Measurements from ENCODE around the gene SDR39U1.

Gene SDR39U1

GRCh38 chr14:24422261-24422660, 20.3 kb downstream of the SDR39U1 start:
- no peaks in the 10 kb centered on the region for H3K27me3 ChIP-seq (ENCODE audit: insufficient read depth, low read depth, severe bottlenecking)
- H3K9me3 ChIP-seq (ENCODE audit: severe bottlenecking): no peaks in the 10 kb centered on the region
- no peak overlapping the region for H3K4me3 ChIP-seq (ENCODE audit: low read depth, low read length)
- TF ChIP-seq CTCF (IDR thresholded peaks at IDR 0.05; ENCODE audit: low read depth, low read length): no peak
- no peak for DNase-seq
- H3K36me3 ChIP-seq: no peaks in the 10 kb centered on the region
- no peak overlapping the region for H3K27ac ChIP-seq

GRCh38 chr14:24418492-24418873, 24.1 kb downstream of the SDR39U1 start:
- H3K27ac ChIP-seq: no peak overlapping the region
- peaks cover 8% of the 10 kb centered on the region for H3K36me3 ChIP-seq
- no peaks in the 10 kb centered on the region for H3K27me3 ChIP-seq (ENCODE audit: insufficient read depth, low read depth, severe bottlenecking)
- no peaks in the 10 kb centered on the region for H3K9me3 ChIP-seq (ENCODE audit: severe bottlenecking)
- no peak overlapping the region for H3K4me3 ChIP-seq (ENCODE audit: low read depth, low read length)
- no peak for DNase-seq
- TF ChIP-seq CTCF (IDR thresholded peaks at IDR 0.05; ENCODE audit: low read depth, low read length): no peak

GRCh38 chr14:24417832-24418491, 24.6 kb downstream of the SDR39U1 start:
- no peak for TF ChIP-seq CTCF (IDR thresholded peaks at IDR 0.05; ENCODE audit: low read depth, low read length)
- H3K27me3 ChIP-seq (ENCODE audit: insufficient read depth, low read depth, severe bottlenecking): no peaks in the 10 kb centered on the region
- no peaks in the 10 kb centered on the region for H3K9me3 ChIP-seq (ENCODE audit: severe bottlenecking)
- H3K36me3 ChIP-seq: peaks cover 9% of the 10 kb centered on the region
- no peak for DNase-seq
- H3K4me3 ChIP-seq (ENCODE audit: low read depth, low read length): no peak overlapping the region
- no peak overlapping the region for H3K27ac ChIP-seq

DNA sequence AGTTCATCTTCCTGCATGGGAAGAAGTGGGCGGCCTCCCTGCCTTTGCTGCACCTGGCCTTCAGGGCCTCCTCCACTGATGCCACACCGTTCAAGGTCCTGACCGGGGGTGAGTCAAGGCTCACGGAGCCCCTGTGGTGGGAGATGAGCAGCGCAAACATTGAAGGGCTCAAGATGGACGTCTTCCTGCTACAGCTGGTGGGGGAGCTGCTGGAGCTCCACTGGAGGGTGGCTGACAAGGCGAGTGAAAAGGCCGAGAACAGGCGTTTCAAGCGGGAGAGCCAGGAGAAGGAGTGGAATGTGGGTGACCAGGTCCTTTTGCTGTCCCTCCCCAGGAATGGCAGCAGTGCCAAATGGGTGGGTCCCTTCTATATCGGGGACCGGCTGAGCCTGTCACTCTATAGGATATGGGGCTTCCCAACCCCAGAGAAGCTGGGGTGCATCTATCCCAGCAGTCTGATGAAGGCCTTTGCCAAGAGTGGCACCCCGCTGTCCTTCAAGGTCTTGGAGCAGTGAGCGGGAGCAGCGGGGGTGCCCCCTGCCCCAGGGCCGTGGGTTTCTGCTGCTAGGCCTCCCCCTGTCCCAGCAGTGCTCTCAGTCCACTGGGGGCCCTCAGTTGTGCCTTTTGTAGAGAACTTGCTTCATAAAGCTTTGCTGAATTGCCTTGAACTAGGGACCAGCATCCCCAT, 25.5 kb downstream of the SDR39U1 start:
- no peak for TF ChIP-seq CTCF (IDR thresholded peaks at IDR 0.05; ENCODE audit: low read depth, low read length)
- DNase-seq: no peak
- H3K4me3 ChIP-seq (ENCODE audit: low read depth, low read length): no peak overlapping the region
- H3K9me3 ChIP-seq (ENCODE audit: severe bottlenecking): no peaks in the 10 kb centered on the region
- no peaks in the 10 kb centered on the region for H3K27me3 ChIP-seq (ENCODE audit: insufficient read depth, low read depth, severe bottlenecking)
- H3K36me3 ChIP-seq: peaks cover 18% of the 10 kb centered on the region
- no peak overlapping the region for H3K27ac ChIP-seq

DNA sequence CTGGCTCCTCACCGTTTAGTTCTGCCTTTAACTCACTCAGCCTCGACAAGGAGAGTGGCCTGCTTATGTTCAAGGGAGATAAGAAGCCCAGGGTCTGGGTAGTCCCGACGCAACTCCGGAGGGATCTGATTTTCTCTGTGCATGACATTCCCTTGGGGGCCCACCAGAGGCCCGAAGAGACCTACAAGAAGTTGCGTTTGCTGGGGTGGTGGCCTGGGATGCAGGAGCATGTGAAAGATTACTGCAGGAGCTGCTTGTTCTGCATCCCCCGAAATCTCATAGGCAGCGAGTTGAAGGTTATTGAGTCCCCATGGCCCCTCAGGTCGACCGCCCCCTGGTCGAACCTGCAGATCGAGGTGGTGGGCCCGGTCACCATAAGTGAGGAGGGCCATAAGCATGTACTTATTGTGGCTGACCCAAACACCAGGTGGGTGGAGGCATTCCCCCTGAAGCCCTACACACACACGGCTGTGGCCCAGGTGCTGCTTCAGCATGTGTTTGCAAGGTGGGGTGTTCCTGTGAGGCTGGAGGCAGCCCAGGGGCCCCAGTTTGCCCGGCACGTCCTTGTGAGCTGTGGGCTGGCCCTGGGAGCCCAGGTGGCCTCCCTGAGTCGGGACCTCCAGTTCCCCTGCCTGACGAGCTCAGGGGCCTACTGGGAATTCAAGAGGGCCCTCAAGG, 26.2 kb downstream of the SDR39U1 start:
- H3K36me3 ChIP-seq: peaks cover 18% of the 10 kb centered on the region
- no peak overlapping the region for H3K27ac ChIP-seq
- no peak for TF ChIP-seq CTCF (IDR thresholded peaks at IDR 0.05; ENCODE audit: low read depth, low read length)
- no peaks in the 10 kb centered on the region for H3K27me3 ChIP-seq (ENCODE audit: insufficient read depth, low read depth, severe bottlenecking)
- no peak overlapping the region for H3K4me3 ChIP-seq (ENCODE audit: low read depth, low read length)
- H3K9me3 ChIP-seq (ENCODE audit: severe bottlenecking): no peaks in the 10 kb centered on the region
- DNase-seq: no peak
